ENCODE data around the gene PEG3. TPM values are rescaled to one million over a fixed set of nuclear protein-coding genes. Genes with fewer than 3 reads are reported as not detected.
A peak's percentile ranks its signal among the peaks of the same experiment; 100 is the strongest.

Gene PEG3
- total and polyA plus RNA-seq, 2 experiments from 2014 or later: not detected

DNA sequence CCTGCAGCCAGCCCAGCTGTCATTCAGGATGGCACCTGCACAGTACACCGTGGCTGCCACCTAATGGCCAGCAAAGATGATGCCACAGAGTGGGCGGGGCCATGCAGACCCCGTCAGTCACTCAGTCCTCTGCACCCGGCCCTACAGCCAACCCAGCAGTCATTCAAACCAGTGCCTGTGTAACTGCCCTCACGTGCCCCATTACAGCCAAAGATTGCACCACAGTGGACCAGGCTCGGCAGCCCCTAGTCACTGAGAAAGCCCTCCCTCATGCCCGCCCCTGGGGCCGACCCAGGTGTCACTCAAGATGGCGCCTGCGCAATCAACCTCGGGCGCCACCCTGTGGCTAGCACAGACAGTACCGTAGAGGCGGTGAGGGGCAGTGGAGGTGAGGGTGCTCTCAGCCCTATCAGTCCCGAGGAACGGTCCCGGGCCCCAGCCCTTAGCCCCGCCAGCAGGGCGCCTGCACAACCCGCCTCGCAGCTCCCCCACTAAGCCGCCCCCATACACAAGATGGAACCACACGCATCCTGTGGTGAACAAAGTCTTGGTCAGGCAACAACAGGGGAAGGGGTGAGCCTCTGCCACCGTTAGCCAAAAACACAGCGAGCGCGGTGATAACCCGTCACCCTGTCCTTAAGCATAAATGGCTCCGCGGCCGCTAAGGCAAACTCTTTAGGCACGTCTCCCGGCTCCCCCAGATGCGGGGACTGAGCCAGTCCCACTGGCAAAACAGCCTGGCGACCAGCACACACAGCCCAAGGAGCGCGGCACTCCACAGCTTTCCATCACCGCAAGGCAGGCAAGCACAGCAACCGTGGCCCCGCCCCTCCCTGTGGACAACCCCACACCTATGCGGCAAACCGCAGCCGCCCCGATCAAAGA, 2.3 kb downstream of the PEG3 start:
- Mint-ChIP-seq H3K36me3 (ENCODE audit: low read depth) (peaks cover 60% of the 10 kb centered on the region), H3K4me1 (no peaks in the 10 kb centered on the region), H3K9me3 (peaks cover 79% of the 10 kb centered on the region), H3K27ac (no peak overlapping the region), H3K4me3 (no peak overlapping the region), H3K27me3 (ENCODE audit: insufficient read depth, low read depth, poor library complexity) (peaks cover 8% of the 10 kb centered on the region)
- Histone ChIP-seq H2AFZ (no peak overlapping the region), H4K20me1 (replicated peaks; ENCODE audit: insufficient read depth) (no peaks in the 10 kb centered on the region), H3K4me3 (no peak overlapping the region), H3K4me1 (ENCODE audit: insufficient read depth) (no peaks in the 10 kb centered on the region), H3K4me2 (no peak overlapping the region), H3K27me3 (ENCODE audit: insufficient read depth) (no peaks in the 10 kb centered on the region), H3K36me3 (ENCODE audit: insufficient read depth) (0 out of 2 replicates have a peak, but pooled peaks cover under 1% of the 10 kb centered on the region), H3K27ac (ENCODE audit: low read depth) (no peak overlapping the region), H3F3A (replicated peaks; ENCODE audit: low read depth) (no peaks in the 10 kb centered on the region), H3K79me2 (replicated peaks; ENCODE audit: insufficient read depth) (no peaks in the 10 kb centered on the region), H3K9me2 (ENCODE audit: insufficient read depth) (no peaks in the 10 kb centered on the region)
- TF ChIP-seq NANOG (IDR thresholded peaks at IDR 0.05; ENCODE audit: borderline replicate concordance) (no peak), ZNF114 (CRISPR knock-in tag; IDR thresholded peaks at IDR 0.05) (no peak), POLR2AphosphoS5 (IDR thresholded peaks at IDR 0.05; ENCODE audit: low read depth) (no peak), CREB1 (CRISPR knock-in tag; IDR thresholded peaks at IDR 0.05; ENCODE audit: low read depth) (no peak), EZH2phosphoT487 (IDR thresholded peaks at IDR 0.05; ENCODE audit: unreplicated experiment) (no peak)
- DNase-seq (ENCODE audit: low spot score): no peak
- ATAC-seq: no peak

DNA sequence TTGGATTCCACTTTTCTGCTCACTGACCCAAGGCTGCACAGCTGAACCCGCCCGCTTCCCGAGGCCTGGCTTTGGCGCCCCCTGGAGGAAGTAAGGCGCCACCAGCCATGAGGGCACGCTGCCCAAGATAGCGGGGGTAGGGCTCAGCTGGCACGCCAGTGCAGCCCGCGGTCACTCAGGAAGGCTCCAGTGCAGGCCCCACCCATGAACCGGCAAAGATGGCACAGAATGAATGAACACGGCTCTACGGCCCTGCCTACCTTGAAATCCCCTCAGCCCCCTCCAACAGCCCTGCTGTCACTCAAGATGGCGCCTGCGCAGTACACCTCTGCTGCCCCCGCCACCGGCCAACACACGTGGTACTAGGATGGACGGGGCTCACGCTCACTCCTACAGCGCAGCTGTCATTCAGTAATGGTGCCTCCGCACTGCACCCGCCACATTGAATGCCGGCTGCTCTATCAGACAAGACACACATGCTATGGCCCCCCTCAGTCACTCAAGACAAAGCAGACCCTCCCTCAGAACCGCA, 3.0 kb downstream of the PEG3 start:
- no peak for ATAC-seq
- H3K4me1 ChIP-seq (ENCODE audit: insufficient read depth): no peaks in the 10 kb centered on the region
- H3K79me2 ChIP-seq (replicated peaks; ENCODE audit: insufficient read depth): no peaks in the 10 kb centered on the region
- no peaks in the 10 kb centered on the region for H3K9me2 ChIP-seq (ENCODE audit: insufficient read depth)
- H3K36me3 ChIP-seq (ENCODE audit: insufficient read depth): peaks cover 3% of the 10 kb centered on the region; the same call in 1 of the 2 replicates
- H3K9me3 Mint-ChIP-seq: peaks cover 86% of the 10 kb centered on the region
- no peak overlapping the region for H3K4me2 ChIP-seq
- no peak overlapping the region for H3K4me3 Mint-ChIP-seq
- no peak overlapping the region for H3K4me3 ChIP-seq
- H3F3A ChIP-seq (replicated peaks; ENCODE audit: low read depth): no peaks in the 10 kb centered on the region
- peaks cover 8% of the 10 kb centered on the region for H3K27me3 Mint-ChIP-seq (ENCODE audit: insufficient read depth, low read depth, poor library complexity)
- no peaks in the 10 kb centered on the region for H4K20me1 ChIP-seq (replicated peaks; ENCODE audit: insufficient read depth)
- H3K27ac Mint-ChIP-seq: no peak overlapping the region
- H3K4me1 Mint-ChIP-seq: no peaks in the 10 kb centered on the region
- TF ChIP-seq, protein P1, sequence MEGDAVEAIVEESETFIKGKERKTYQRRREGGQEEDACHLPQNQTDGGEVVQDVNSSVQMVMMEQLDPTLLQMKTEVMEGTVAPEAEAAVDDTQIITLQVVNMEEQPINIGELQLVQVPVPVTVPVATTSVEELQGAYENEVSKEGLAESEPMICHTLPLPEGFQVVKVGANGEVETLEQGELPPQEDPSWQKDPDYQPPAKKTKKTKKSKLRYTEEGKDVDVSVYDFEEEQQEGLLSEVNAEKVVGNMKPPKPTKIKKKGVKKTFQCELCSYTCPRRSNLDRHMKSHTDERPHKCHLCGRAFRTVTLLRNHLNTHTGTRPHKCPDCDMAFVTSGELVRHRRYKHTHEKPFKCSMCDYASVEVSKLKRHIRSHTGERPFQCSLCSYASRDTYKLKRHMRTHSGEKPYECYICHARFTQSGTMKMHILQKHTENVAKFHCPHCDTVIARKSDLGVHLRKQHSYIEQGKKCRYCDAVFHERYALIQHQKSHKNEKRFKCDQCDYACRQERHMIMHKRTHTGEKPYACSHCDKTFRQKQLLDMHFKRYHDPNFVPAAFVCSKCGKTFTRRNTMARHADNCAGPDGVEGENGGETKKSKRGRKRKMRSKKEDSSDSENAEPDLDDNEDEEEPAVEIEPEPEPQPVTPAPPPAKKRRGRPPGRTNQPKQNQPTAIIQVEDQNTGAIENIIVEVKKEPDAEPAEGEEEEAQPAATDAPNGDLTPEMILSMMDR (conservative IDR thresholded peaks at IDR 0.05; ENCODE audit: low read depth in 2 of 2): peak; percentile 7 to 26; a peak in 1 of 4 replicates
- TF ChIP-seq CREB1 (CRISPR knock-in tag; IDR thresholded peaks at IDR 0.05; ENCODE audit: low read depth): no peak
- TF ChIP-seq, protein P2, sequence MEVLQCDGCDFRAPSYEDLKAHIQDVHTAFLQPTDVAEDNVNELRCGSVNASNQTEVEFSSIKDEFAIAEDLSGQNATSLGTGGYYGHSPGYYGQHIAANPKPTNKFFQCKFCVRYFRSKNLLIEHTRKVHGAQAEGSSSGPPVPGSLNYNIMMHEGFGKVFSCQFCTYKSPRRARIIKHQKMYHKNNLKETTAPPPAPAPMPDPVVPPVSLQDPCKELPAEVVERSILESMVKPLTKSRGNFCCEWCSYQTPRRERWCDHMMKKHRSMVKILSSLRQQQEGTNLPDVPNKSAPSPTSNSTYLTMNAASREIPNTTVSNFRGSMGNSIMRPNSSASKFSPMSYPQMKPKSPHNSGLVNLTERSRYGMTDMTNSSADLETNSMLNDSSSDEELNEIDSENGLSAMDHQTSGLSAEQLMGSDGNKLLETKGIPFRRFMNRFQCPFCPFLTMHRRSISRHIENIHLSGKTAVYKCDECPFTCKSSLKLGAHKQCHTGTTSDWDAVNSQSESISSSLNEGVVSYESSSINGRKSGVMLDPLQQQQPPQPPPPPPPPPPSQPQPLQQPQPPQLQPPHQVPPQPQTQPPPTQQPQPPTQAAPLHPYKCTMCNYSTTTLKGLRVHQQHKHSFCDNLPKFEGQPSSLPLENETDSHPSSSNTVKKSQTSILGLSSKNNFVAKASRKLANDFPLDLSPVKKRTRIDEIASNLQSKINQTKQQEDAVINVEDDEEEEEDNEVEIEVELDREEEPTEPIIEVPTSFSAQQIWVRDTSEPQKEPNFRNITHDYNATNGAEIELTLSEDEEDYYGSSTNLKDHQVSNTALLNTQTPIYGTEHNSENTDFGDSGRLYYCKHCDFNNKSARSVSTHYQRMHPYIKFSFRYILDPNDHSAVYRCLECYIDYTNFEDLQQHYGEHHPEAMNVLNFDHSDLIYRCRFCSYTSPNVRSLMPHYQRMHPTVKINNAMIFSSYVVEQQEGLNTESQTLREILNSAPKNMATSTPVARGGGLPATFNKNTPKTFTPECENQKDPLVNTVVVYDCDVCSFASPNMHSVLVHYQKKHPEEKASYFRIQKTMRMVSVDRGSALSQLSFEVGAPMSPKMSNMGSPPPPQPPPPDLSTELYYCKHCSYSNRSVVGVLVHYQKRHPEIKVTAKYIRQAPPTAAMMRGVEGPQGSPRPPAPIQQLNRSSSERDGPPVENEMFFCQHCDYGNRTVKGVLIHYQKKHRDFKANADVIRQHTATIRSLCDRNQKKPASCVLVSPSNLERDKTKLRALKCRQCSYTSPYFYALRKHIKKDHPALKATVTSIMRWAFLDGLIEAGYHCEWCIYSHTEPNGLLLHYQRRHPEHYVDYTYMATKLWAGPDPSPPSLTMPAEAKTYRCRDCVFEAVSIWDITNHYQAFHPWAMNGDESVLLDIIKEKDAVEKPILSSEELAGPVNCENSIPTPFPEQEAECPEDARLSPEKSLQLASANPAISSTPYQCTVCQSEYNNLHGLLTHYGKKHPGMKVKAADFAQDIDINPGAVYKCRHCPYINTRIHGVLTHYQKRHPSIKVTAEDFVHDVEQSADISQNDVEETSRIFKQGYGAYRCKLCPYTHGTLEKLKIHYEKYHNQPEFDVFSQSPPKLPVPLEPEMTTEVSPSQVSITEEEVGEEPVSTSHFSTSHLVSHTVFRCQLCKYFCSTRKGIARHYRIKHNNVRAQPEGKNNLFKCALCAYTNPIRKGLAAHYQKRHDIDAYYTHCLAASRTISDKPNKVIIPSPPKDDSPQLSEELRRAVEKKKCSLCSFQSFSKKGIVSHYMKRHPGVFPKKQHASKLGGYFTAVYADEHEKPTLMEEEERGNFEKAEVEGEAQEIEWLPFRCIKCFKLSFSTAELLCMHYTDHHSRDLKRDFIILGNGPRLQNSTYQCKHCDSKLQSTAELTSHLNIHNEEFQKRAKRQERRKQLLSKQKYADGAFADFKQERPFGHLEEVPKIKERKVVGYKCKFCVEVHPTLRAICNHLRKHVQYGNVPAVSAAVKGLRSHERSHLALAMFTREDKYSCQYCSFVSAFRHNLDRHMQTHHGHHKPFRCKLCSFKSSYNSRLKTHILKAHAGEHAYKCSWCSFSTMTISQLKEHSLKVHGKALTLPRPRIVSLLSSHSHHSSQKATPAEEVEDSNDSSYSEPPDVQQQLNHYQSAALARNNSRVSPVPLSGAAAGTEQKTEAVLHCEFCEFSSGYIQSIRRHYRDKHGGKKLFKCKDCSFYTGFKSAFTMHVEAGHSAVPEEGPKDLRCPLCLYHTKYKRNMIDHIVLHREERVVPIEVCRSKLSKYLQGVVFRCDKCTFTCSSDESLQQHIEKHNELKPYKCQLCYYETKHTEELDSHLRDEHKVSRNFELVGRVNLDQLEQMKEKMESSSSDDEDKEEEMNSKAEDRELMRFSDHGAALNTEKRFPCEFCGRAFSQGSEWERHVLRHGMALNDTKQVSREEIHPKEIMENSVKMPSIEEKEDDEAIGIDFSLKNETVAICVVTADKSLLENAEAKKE (CRISPR knock-in tag; IDR thresholded peaks at IDR 0.05): no peak
- H3K27me3 ChIP-seq (ENCODE audit: insufficient read depth): no peaks in the 10 kb centered on the region
- DNase-seq (ENCODE audit: low spot score): no peak
- no peak overlapping the region for H2AFZ ChIP-seq
- peaks cover 61% of the 10 kb centered on the region for H3K36me3 Mint-ChIP-seq (ENCODE audit: low read depth)
- H3K27ac ChIP-seq (ENCODE audit: low read depth): no peak overlapping the region
